Activated B cell treated with CpG ODN at 0.5 μM for 24 hours (primary cell): ENCODE data around the gene SYNPR. TPM values are rescaled to one million over a fixed set of nuclear protein-coding genes. Genes with fewer than 3 reads are reported as not detected.

Experiments used
- ATAC-seq: fragments of 200-7000 bp; cut with Tn5 transposase; one replicate; pipeline ENCODE4 v1.10.0; 2021; ENCODE audit warnings: low read depth, mild to moderate bottlenecking, moderate library complexity
- CTCF ChIA-PET: fragments of 350-600 bp; sonication (Branson Sonifier 250); formaldehyde crosslinking; loops from one replicate; lab custom pipeline; 2021; ENCODE audit warnings: antibody characterized with exemption; lab: Charles Lee
- POLR2A ChIA-PET: fragments of 350-600 bp; sonication (Branson Sonifier 250); formaldehyde crosslinking; loops from one replicate; lab custom pipeline; 2021; ENCODE audit warnings: antibody characterized with exemption; lab: Charles Lee
- DNase-seq: peaks from one replicate; pipeline ENCODE4 v3.0.0; 2022
- H3K27ac Mint-ChIP-seq: one replicate; pipeline ENCODE4 v1.8.0; 2020; ENCODE audit warnings: mixed read lengths
- H3K27me3 Mint-ChIP-seq: one replicate; pipeline ENCODE4 v1.8.0; 2021; ENCODE audit warnings: mixed read lengths
- H3K36me3 Mint-ChIP-seq: one replicate; pipeline ENCODE4 v1.8.0; 2021; ENCODE audit warnings: low read depth, mixed read lengths
- H3K4me1 Mint-ChIP-seq: one replicate; pipeline ENCODE4 v1.8.0; 2021; ENCODE audit warnings: mixed read lengths
- H3K4me3 Mint-ChIP-seq: one replicate; pipeline ENCODE4 v1.8.0; 2020; ENCODE audit warnings: mild to moderate bottlenecking, mixed read lengths
- H3K9me3 Mint-ChIP-seq: one replicate; pipeline ENCODE4 v1.8.0; 2020; ENCODE audit warnings: mixed read lengths
- CTCF ChIP-seq: fragments of 200-600 bp; IDR thresholded peaks from one replicate; pipeline ENCODE4 v1.8.0; 2022; ENCODE audit warnings: antibody characterized with exemption, mild to moderate bottlenecking
- intact Hi-C: fragments of 100-400 bp; cut with micrococcal nuclease; formaldehyde crosslinking; loops from one replicate; pipeline ENCODE4 v1.15.1; 2024
- total RNA-seq: library from RNA; stranded (reverse); gene quantifications from 2 replicates; pipeline ENCODE4 v1.2.3, GENCODE V29; 2022

SYNPR gene
- total RNA-seq, 1 donor from 2014 or later = not detected

GRCh38 chr3:63442918-63443317, 164.8 kb downstream of the SYNPR start:
- TF ChIP-seq CTCF = no peak
- no peak for ATAC-seq
- Mint-ChIP-seq H3K4me3 (no peak overlapping the region), H3K9me3 (no peaks in the 10 kb centered on the region), H3K4me1 (no peaks in the 10 kb centered on the region), H3K27ac (no peak overlapping the region), H3K27me3 (no peaks in the 10 kb centered on the region), H3K36me3 (no peaks in the 10 kb centered on the region)
- intact Hi-C loops = no loop called here
- CTCF ChIA-PET = no interaction called here
- no peak for DNase-seq
- POLR2A ChIA-PET = no interaction called here

DNA sequence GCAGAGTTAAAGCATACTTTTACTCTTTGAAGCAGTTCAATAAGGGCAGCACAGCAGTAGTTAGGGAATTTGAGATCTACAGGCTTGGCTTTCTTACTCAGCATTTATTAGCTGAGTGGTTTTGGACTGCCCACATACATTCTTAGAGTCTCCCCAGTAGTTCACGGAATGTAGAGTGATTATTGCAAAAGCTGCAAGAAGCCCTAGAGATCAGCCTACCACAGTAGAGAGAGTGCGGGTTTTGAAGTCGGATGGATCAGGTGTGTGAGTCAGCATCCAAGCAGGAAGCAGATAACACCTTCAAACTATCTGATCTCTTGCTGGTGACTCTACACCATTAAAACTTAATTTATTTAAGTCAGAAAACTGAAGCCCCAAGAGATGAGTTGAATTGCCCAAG, 171.9 kb downstream of the SYNPR start:
- no peaks in the 10 kb centered on the region for H3K36me3 Mint-ChIP-seq
- H3K4me3 Mint-ChIP-seq = no peak overlapping the region
- H3K9me3 Mint-ChIP-seq = no peaks in the 10 kb centered on the region
- TF ChIP-seq CTCF = no peak
- H3K27me3 Mint-ChIP-seq = no peaks in the 10 kb centered on the region
- no peaks in the 10 kb centered on the region for H3K4me1 Mint-ChIP-seq
- no peak overlapping the region for H3K27ac Mint-ChIP-seq
- CTCF ChIA-PET = no interaction called here
- DNase-seq (no peak), ATAC-seq (no peak)
- POLR2A ChIA-PET = no interaction called here
- intact Hi-C loops = no loop called here

DNA sequence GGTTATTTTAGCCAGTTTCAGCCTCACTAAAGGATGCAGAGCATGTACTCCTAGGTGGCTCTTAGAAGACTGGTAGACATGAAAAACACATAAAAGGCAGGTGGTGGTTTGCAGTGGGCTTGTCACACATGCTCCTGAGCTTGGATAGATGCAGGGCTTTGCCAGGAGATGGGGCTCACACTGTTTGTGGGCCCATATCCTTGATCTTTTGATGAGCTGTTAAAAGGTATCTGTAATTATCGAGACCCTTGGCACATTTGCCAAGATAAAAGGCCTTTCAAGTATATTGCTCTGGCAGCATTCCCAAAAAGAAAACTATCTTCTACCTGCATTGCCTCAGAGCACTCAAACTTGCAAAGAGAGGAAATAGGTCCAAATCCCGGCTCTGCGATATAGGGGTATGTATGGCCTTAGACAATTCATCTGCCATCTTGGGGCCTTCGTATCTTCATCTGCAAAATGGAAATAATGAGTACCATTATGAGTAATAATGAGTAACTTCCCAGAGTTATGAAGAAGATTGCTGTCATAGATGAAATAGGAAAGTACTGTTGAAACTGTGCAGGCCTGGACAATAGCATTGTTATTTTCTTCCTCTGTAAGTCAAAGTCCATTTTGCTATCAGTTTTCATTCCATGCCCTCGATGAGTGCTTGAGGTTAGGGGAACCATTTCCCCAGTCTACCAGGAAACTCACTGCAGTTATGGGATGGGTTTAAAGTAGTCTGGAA, 172.7 kb downstream of the SYNPR start:
- ATAC-seq (no peak), DNase-seq (no peak)
- Mint-ChIP-seq H3K36me3 (no peaks in the 10 kb centered on the region), H3K4me1 (no peaks in the 10 kb centered on the region), H3K9me3 (no peaks in the 10 kb centered on the region), H3K27me3 (no peaks in the 10 kb centered on the region), H3K27ac (no peak overlapping the region), H3K4me3 (no peak overlapping the region)
- TF ChIP-seq CTCF = no peak
- ChIA-PET POLR2A (no interaction called here), CTCF (no interaction called here)
- intact Hi-C loops = no loop called here

DNA sequence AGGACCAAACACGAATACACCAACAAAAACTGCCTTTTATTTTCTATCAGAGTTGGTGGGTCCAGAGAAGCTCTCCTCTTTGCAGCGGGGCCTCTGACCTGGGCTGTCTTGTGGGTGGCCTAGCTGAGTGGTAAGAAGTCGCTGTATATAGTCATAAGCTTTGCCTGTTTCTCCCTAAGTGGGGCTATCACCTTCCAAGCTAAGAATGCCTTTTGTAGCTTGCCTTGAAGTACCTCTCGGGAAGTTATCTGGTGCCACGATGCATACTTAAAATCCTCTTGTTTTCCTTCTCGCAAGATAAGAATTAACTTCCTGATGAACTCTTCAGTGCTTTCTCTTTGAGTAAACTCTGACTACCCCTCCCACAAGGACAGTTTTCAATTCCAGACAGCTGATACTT, 178.8 kb downstream of the SYNPR start:
- H3K9me3 Mint-ChIP-seq = no peaks in the 10 kb centered on the region
- CTCF ChIA-PET = no interaction called here
- no peak overlapping the region for H3K27ac Mint-ChIP-seq
- no peak for TF ChIP-seq CTCF
- POLR2A ChIA-PET = no interaction called here
- ATAC-seq = no peak
- no peak overlapping the region for H3K4me3 Mint-ChIP-seq
- intact Hi-C loops = no loop called here
- no peak for DNase-seq
- H3K4me1 Mint-ChIP-seq = no peaks in the 10 kb centered on the region
- no peaks in the 10 kb centered on the region for H3K27me3 Mint-ChIP-seq
- H3K36me3 Mint-ChIP-seq = no peaks in the 10 kb centered on the region

DNA sequence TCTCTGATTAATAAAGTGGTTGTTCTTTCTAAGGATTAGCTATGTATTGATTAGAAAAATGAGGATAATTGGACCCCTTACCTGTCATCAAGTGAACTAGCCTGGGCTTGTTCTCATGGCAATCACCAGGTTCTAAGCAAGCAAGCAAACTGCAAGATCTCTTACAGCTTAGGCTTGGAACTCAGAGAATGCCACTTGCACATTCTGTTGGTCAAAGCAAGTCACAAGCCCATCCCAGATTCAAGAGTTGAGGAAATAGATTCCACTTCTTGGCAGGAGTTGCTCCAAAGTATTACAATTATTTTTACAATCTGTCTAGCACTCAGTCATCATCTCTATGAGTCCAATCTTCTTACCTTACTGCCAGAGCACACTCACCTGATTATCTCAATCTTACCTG, 180.3 kb downstream of the SYNPR start:
- Mint-ChIP-seq H3K27me3 (no peaks in the 10 kb centered on the region), H3K4me3 (no peak overlapping the region), H3K27ac (no peak overlapping the region), H3K4me1 (no peaks in the 10 kb centered on the region), H3K36me3 (no peaks in the 10 kb centered on the region), H3K9me3 (no peaks in the 10 kb centered on the region)
- TF ChIP-seq CTCF = no peak
- no peak for DNase-seq
- intact Hi-C loops = no loop called here
- POLR2A ChIA-PET = no interaction called here
- no peak for ATAC-seq
- CTCF ChIA-PET = no interaction called here
